ENCODE measurements around the gene TRIM44.
"Not testable (repeated sequence)": the region's sequence is repeated elsewhere in the genome, so short reads cannot be mapped to it uniquely, and the experiment has no call there.

Gene TRIM44

GRCh38 chr11:35825386-35825785 is 162.8 kb downstream of the TRIM44 start:
- DNase-seq = no peak

- DNase-seq = no peak
Measured at GRCh38 chr11:35826006-35826405, 163.4 kb downstream of the TRIM44 start.

- DNase-seq = no peak
Measured at GRCh38 chr11:35826949-35827348, 164.4 kb downstream of the TRIM44 start.

- no peak for DNase-seq
Measured at GRCh38 chr11:35836205-35836604, 173.6 kb downstream of the TRIM44 start.

- no peak for DNase-seq
Measured at GRCh38 chr11:35838071-35838470, 175.5 kb downstream of the TRIM44 start.

- DNase-seq = not testable (repeated sequence)
Measured at GRCh38 chr11:35838697-35839367, 176.3 kb downstream of the TRIM44 start.

GRCh38 chr11:35839368-35840161 is 177.0 kb downstream of the TRIM44 start:
- DNase-seq = no peak

GRCh38 chr11:35841733-35842132 is 179.2 kb downstream of the TRIM44 start:
- no peak for DNase-seq

GRCh38 chr11:35842958-35843357 is 180.4 kb downstream of the TRIM44 start:
- no peak for DNase-seq

GRCh38 chr11:35844579-35844978 is 182.0 kb downstream of the TRIM44 start:
- DNase-seq = no peak

- no peak for DNase-seq
Measured at GRCh38 chr11:35845860-35846259, 183.3 kb downstream of the TRIM44 start.

- no peak for DNase-seq
Measured at GRCh38 chr11:35846874-35847273, 184.3 kb downstream of the TRIM44 start.

- DNase-seq = no peak
Measured at GRCh38 chr11:35847473-35847872, 184.9 kb downstream of the TRIM44 start.

GRCh38 chr11:35848616-35849015 is 186.0 kb downstream of the TRIM44 start:
- no peak for DNase-seq

- DNase-seq = no peak
Measured at GRCh38 chr11:35850191-35850590, 187.6 kb downstream of the TRIM44 start.

GRCh38 chr11:35851342-35851741 is 188.8 kb downstream of the TRIM44 start:
- DNase-seq = no peak

GRCh38 chr11:35852056-35852455 is 189.5 kb downstream of the TRIM44 start:
- no peak for DNase-seq

GRCh38 chr11:35853971-35854370 is 191.4 kb downstream of the TRIM44 start:
- DNase-seq = no peak

- DNase-seq = no peak
Measured at GRCh38 chr11:35855671-35856070, 193.1 kb downstream of the TRIM44 start.

- no peak for DNase-seq
Measured at GRCh38 chr11:35856259-35856658, 193.7 kb downstream of the TRIM44 start.

- DNase-seq = no peak
Measured at GRCh38 chr11:35856756-35857155, 194.2 kb downstream of the TRIM44 start.

- DNase-seq = no peak
Measured at GRCh38 chr11:35857922-35858321, 195.3 kb downstream of the TRIM44 start.

GRCh38 chr11:35859301-35859700 is 196.7 kb downstream of the TRIM44 start:
- DNase-seq = no peak

GRCh38 chr11:35860194-35860593 is 197.6 kb downstream of the TRIM44 start:
- not testable (repeated sequence) for DNase-seq

All from midbrain (tissue), 1 donor.